ENCODE measurements around the gene ADAM8. TPM values are rescaled to one million over a fixed set of nuclear protein-coding genes. Genes with fewer than 3 reads are reported as not detected.

The ADAM8 gene
- total RNA-seq, 1 donor from 2014 or later, result 16.9 TPM

DNA sequence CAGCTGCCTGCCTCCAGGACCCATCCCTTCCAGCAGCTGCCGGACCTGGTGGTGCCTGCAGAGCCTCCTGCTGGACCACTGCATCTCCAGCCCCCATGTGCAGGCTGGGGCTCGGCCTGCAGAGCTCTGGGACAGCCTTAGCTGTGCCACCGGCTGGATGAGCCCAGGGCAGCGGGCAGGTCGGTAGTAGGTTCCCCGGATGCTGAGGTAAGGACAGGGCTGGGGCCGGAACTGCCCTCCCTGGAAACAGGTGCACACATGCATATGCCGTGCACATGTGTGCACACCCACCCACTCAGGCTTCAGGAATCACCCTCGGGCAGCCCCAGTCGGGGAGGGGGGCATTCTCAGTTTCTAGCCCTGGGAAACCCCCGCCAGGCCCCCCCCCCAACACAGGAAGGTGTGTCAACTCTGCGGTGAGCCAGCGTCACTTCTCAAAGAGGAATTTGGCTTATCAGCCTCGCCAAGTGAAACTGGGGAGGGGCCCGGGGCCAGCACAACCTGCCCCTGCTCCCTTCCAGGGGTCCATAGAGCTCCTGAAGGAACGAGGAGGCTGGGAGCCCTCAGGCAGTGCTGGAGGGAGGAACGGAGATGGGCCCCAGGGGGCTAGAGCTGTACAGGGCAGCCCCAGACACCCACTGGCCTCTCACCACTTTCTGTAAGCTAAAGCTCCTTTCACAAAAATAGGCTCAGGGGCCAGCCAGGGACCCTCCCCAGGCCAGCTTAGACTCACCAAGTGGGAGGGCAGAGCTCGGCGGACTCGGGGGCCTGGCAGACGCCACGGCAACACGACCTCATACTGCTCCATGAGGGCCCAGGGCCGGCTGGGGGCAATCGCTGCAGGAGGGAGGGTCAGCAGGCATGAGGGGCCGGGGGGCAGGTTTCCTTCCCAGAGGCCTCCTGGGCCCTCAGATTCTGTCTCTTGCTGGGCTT lies 1.7 kb downstream of the ADAM8 start:
- Mint-ChIP-seq H3K27me3 (ENCODE audit: low read depth) (peaks cover 11% of the 10 kb centered on the region), H3K36me3 (no peaks in the 10 kb centered on the region), H3K9me3 (no peaks in the 10 kb centered on the region), H3K27ac (no peak overlapping the region), H3K4me1 (peaks cover 22% of the 10 kb centered on the region), H3K4me3 (no peak overlapping the region)
- TF ChIP-seq, protein P1, sequence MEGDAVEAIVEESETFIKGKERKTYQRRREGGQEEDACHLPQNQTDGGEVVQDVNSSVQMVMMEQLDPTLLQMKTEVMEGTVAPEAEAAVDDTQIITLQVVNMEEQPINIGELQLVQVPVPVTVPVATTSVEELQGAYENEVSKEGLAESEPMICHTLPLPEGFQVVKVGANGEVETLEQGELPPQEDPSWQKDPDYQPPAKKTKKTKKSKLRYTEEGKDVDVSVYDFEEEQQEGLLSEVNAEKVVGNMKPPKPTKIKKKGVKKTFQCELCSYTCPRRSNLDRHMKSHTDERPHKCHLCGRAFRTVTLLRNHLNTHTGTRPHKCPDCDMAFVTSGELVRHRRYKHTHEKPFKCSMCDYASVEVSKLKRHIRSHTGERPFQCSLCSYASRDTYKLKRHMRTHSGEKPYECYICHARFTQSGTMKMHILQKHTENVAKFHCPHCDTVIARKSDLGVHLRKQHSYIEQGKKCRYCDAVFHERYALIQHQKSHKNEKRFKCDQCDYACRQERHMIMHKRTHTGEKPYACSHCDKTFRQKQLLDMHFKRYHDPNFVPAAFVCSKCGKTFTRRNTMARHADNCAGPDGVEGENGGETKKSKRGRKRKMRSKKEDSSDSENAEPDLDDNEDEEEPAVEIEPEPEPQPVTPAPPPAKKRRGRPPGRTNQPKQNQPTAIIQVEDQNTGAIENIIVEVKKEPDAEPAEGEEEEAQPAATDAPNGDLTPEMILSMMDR (IDR thresholded peaks at IDR 0.05; ENCODE audit: unreplicated experiment), result no peak
- DNase-seq (ENCODE audit: low spot score in 2 of 2, unreplicated experiment in 2 of 2), result no peak

DNA sequence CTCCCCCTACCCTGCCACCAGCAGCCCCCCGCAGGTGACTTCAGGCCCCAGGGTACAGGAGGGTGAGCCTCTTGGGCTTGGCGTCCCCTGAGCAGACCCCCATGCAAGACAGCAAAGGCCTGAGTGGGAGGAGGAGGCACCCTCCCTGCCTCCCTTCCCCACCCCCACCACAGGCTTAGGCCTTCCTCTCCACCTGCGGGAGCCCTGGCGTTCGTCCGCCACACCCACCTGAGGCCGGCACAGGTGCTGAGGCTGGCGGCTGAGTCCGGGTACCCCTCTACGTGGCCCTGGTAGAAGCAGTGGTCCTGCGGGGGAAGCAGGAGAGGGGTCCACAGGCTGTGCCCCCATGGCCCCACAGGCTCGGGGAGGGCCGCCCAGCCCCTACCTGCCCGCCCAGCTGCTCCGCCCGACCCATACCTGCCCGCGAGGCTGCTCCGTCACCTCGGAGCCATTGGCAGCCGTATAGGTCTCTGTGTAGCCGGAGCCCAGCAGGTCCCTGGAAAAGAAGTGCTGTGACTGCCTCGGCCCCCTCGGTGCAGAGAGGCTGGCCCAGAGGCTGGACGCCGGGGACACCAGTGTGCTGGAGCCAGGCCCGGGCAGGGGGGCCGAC lies 3.0 kb downstream of the ADAM8 start:
- H3K4me1 Mint-ChIP-seq, result peaks cover 20% of the 10 kb centered on the region
- DNase-seq (ENCODE audit: low spot score in 2 of 2, unreplicated experiment in 2 of 2), result no peak
- no peak overlapping the region for H3K4me3 Mint-ChIP-seq
- H3K36me3 Mint-ChIP-seq, result no peaks in the 10 kb centered on the region
- H3K27ac Mint-ChIP-seq, result no peak overlapping the region
- H3K27me3 Mint-ChIP-seq (ENCODE audit: low read depth), result peaks cover 11% of the 10 kb centered on the region
- no peaks in the 10 kb centered on the region for H3K9me3 Mint-ChIP-seq
- TF ChIP-seq, protein P1 (IDR thresholded peaks at IDR 0.05; ENCODE audit: unreplicated experiment), result no peak

DNA sequence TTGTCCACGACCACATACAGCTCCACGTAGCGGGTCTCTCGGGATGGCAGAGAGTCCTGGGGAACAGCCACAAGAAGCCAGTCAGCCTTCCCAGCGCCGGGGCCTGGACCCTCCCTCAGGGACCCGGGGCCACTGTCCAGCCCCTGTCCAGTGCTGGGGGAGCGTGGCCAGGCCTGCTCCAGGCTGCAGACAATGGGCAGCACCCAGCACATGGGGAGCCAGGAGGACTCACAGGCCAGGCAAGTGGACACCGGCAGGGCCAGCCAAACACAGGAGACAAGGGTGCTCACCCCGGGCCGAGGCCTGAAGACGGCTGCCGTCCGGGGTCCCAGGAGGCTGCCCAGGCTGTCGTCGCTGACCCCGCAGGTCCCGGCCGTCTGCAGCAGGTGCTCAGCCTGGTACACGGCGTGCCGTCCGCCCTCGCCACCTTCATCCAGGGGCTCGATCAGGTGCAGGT lies 3.7 kb downstream of the ADAM8 start:
- Mint-ChIP-seq H3K4me3 (no peak overlapping the region), H3K4me1 (peaks cover 13% of the 10 kb centered on the region), H3K27me3 (ENCODE audit: low read depth) (peaks cover 11% of the 10 kb centered on the region), H3K27ac (no peak overlapping the region), H3K9me3 (no peaks in the 10 kb centered on the region), H3K36me3 (no peaks in the 10 kb centered on the region)
- DNase-seq (ENCODE audit: low spot score in 2 of 2, unreplicated experiment in 2 of 2), result no peak
- TF ChIP-seq, protein P1 (IDR thresholded peaks at IDR 0.05; ENCODE audit: unreplicated experiment), result no peak

DNA sequence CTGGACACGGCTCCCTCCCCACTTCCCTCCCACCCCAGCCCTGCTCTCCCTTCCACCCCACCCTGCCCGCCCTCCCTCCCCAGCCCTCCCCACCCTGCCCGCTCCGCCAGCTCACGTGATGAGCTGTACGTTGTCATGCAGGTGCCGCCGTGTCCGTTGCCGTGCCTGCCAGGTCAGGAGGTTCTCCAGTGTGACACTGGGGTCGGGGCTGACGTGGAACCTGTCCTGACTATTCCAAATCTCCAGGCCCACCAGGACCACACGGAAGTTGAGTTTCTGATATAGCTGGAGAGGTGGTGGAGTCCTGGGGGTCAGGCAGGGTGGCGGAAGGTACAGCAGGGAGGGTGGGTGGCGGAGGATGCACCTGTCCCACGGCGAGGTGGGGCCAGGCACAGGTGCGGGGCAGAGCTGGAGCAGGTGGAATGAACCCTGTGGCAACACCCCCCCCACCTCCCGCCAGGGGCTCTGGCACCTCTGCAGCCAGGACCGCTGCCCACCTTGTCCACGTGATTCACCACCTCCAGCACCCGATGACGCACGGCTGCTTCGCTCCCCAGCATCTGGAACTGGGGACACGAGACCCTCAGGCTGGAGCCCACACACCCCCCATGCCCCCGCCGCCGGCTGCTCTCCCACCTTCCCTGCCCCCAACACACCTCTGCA lies 4.2 kb downstream of the ADAM8 start:
- Mint-ChIP-seq H3K27me3 (ENCODE audit: low read depth) (peaks cover 11% of the 10 kb centered on the region), H3K4me1 (peaks cover 13% of the 10 kb centered on the region), H3K36me3 (no peaks in the 10 kb centered on the region), H3K9me3 (no peaks in the 10 kb centered on the region), H3K27ac (no peak overlapping the region), H3K4me3 (no peak overlapping the region)
- no peak for DNase-seq (ENCODE audit: low spot score in 2 of 2, unreplicated experiment in 2 of 2)
- TF ChIP-seq, protein P1 (IDR thresholded peaks at IDR 0.05; ENCODE audit: unreplicated experiment), result no peak

DNA sequence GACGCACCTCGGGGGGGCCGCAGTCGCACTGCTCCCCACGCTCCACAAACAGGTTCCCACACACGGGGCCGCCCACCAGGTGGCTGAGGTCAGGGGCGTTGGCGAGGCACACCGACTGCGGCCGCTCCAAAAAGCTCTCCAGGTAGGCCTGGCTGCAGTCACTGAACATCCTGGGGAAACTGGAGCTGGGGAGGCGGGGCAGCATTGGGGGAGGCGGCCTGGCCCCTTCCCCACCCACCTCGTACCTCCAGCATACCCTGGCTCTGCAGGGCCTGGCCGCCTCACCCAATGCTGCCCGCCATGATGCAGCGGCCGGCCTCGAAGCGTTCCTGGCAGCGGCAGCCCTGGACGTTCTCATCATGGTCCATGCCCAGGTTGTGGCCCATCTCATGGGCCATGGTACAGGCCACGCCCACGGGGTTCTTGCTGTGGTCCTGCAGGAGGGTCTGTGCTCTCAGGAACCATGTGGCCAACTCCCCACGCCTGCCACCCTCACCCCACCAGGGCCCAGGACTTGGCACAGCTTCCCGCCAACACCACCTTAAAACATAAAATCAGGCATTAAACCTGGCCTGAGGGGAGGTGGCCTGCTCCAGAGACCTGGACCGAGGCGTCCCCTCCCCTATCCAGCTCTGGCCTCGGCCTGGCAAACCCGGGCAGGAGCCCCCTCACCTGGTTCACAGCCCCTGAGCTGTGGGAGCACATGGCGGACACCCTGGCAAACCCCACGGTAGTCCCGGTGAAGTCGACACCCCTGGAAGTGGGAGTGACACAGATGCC lies 5.0 kb downstream of the ADAM8 start:
- H3K4me1 Mint-ChIP-seq, result peaks cover 13% of the 10 kb centered on the region
- H3K4me3 Mint-ChIP-seq, result no peak overlapping the region
- H3K27ac Mint-ChIP-seq, result no peak overlapping the region
- no peak for DNase-seq (ENCODE audit: low spot score in 2 of 2, unreplicated experiment in 2 of 2)
- H3K9me3 Mint-ChIP-seq, result no peaks in the 10 kb centered on the region
- peaks cover 11% of the 10 kb centered on the region for H3K27me3 Mint-ChIP-seq (ENCODE audit: low read depth)
- no peaks in the 10 kb centered on the region for H3K36me3 Mint-ChIP-seq
- TF ChIP-seq, protein P1 (IDR thresholded peaks at IDR 0.05; ENCODE audit: unreplicated experiment), result no peak
